A549 (cell line): ENCODE results near the gene FAM3C. TPM values are rescaled to one million over a fixed set of nuclear protein-coding genes. Genes with fewer than 3 reads are reported as not detected.

Source experiments
- ATAC-seq, 2 experiments: fragments of 200-7000 bp in 1 of 2; fragments of >200 bp in 1 of 2; cut with Nextera tagmentation in 1 of 2; cut with Tn5 transposase in 1 of 2; 3 replicates each; pipeline versions ENCODE4 v1.8.0 to v1.9.1; 2018 to 2020; ENCODE audit warnings: mild to moderate bottlenecking in 1 of 2, moderate library complexity in 1 of 2
- CTCF ChIA-PET: fragments of 300-600 bp; sonication (Branson Sonifier 250); formaldehyde crosslinking; extraction: SDS; loops from one replicate; lab custom pipeline; 2021; ENCODE audit warnings: antibody characterized with exemption, inconsistent platforms; lab: Yijun Ruan, JAX
- POLR2A ChIA-PET: fragments of 350-600 bp; formaldehyde crosslinking; extraction: SDS; loops from one replicate; lab custom pipeline; 2021; ENCODE audit warnings: antibody characterized with exemption, inconsistent platforms; lab: Yijun Ruan, JAX
- DNase-seq, 2 experiments: peaks; one replicate each; pipeline versions ENCODE4 v3.0.0 to v3.0.0-alpha.2; 2011 to 2016; ENCODE audit warnings: low read depth in 1 of 2, low spot score in 1 of 2
- FAIRE-seq: peaks from 2 replicates; lab custom pipeline; 2011; peaks lifted over from hg19 to GRCh38; lab: Jason Lieb, UNC
- H3K27ac ChIP-seq, 2 experiments: fragments of >200 bp; sonication (Bioruptor Twin); formaldehyde crosslinking; 3 replicates each; pipeline ENCODE4 v1.5.1; 2016 to 2017
- H3K4me1 ChIP-seq: fragments of >200 bp; sonication (Bioruptor Twin); formaldehyde crosslinking; 3 replicates; pipeline ENCODE4 v1.6.1; 2016
- H3K4me2 ChIP-seq: fragments of >200 bp; sonication (Bioruptor Twin); formaldehyde crosslinking; 3 replicates; pipeline ENCODE4 v1.6.1; 2016
- H3K4me3 ChIP-seq: fragments of >200 bp; sonication (Bioruptor Twin); formaldehyde crosslinking; 3 replicates; pipeline ENCODE4 v1.5.1; 2016
- H3K9me3 ChIP-seq: fragments of >200 bp; sonication (Bioruptor Twin); formaldehyde crosslinking; 3 replicates; pipeline ENCODE4 v1.6.1; 2016
- BCL3 ChIP-seq: fragments of >200 bp; sonication (Bioruptor Twin); formaldehyde crosslinking; IDR thresholded peaks from 3 replicates; pipeline ENCODE4 v1.6.1; 2016
- BHLHE40 ChIP-seq: IDR thresholded peaks from 2 replicates; pipeline ENCODE4 v1.6.1; 2012; ENCODE audit warnings: low read depth, low read length, inconsistent platforms
- CBX2 ChIP-seq: fragments of 200-600 bp; sonication (generic); IDR thresholded peaks from 2 replicates; pipeline ENCODE4 v1.6.1; 2016; ENCODE audit warnings: low read depth, mild to moderate bottlenecking, borderline replicate concordance
- CBX8 ChIP-seq: fragments of 200-600 bp; sonication (generic); IDR thresholded peaks from 2 replicates; pipeline ENCODE4 v1.6.1; 2016
- CEBPB ChIP-seq, 2 experiments: fragments of >200 bp in 1 of 2; sonication (Bioruptor Twin) in 1 of 2; formaldehyde crosslinking in 1 of 2; IDR thresholded peaks; 2 replicates each; pipeline ENCODE4 v1.6.1; 2012 to 2016
- CHD2 ChIP-seq: fragments of 150-350 bp; IDR thresholded peaks from 2 replicates; pipeline ENCODE4 v1.6.1; 2014; ENCODE audit warnings: low read length; ENCODE audit not compliant: partially characterized antibody
- EHF ChIP-seq: fragments of 250-450 bp; sonication (Bioruptor Pico); IDR thresholded peaks from 2 replicates; pipeline ENCODE4 v1.5.0; 2020; ENCODE audit warnings: mild to moderate bottlenecking
- ELK1 ChIP-seq: fragments of 150-350 bp; IDR thresholded peaks from 2 replicates; pipeline ENCODE4 v1.6.1; 2014; ENCODE audit warnings: low read depth, mild to moderate bottlenecking, low read length
- EP300 ChIP-seq, 2 experiments: fragments of >200 bp; sonication (Bioruptor Twin); formaldehyde crosslinking; IDR thresholded peaks; 2 replicates in 1 of 2; 3 replicates in 1 of 2; pipeline ENCODE4 v1.6.1; 2016 to 2017
- HOXB5 ChIP-seq: fragments of 250-450 bp; sonication (Bioruptor Pico); IDR thresholded peaks from 2 replicates; pipeline ENCODE4 v1.5.0; 2020; ENCODE audit warnings: mild to moderate bottlenecking, moderate library complexity
- JUN ChIP-seq, 2 experiments: fragments of >200 bp; sonication (Bioruptor Twin); formaldehyde crosslinking; IDR thresholded peaks; 2 replicates in 1 of 2; 3 replicates in 1 of 2; pipeline ENCODE4 v1.6.1; 2016 to 2017
- JUNB ChIP-seq: fragments of >200 bp; sonication (Bioruptor Twin); formaldehyde crosslinking; IDR thresholded peaks from 2 replicates; pipeline ENCODE4 v1.6.1; 2016
- KDM5A ChIP-seq: fragments of 200-600 bp; sonication (generic); IDR thresholded peaks from 2 replicates; pipeline ENCODE4 v1.6.1; 2016; ENCODE audit warnings: antibody characterized with exemption, mild to moderate bottlenecking
- MAX ChIP-seq: IDR thresholded peaks from 2 replicates; pipeline ENCODE4 v1.6.1; 2012
- MAZ ChIP-seq: fragments of 150-350 bp; IDR thresholded peaks from 2 replicates; pipeline ENCODE4 v1.6.1; 2014; ENCODE audit warnings: antibody characterized with exemption, low read depth, low read length, borderline replicate concordance
- NFE2L2 ChIP-seq: fragments of 150-350 bp; conservative IDR thresholded peaks from 2 replicates; pipeline ENCODE4 v1.6.1; 2014; ENCODE audit warnings: low read length
- POLR2A ChIP-seq: IDR thresholded peaks from 2 replicates; pipeline ENCODE4 v1.6.1; 2012; ENCODE audit warnings: mild to moderate bottlenecking, low read length
- RCOR1 ChIP-seq: fragments of 150-350 bp; IDR thresholded peaks from 2 replicates; pipeline ENCODE4 v1.6.1; 2014; ENCODE audit warnings: antibody characterized with exemption, low read length, low read depth
- RFX5 ChIP-seq: fragments of 450-650 bp; IDR thresholded peaks from 2 replicates; pipeline ENCODE4 v1.7.1; 2014; ENCODE audit warnings: antibody characterized with exemption, mild to moderate bottlenecking, moderate library complexity
- SREBF2 ChIP-seq: fragments of 450-650 bp; IDR thresholded peaks from 2 replicates; pipeline ENCODE4 v1.6.1; 2014; ENCODE audit warnings: mild to moderate bottlenecking, moderate library complexity
- TFCP2L1 ChIP-seq: fragments of 250-450 bp; sonication (Bioruptor Pico); IDR thresholded peaks from 2 replicates; pipeline ENCODE4 v1.5.0; 2021; ENCODE audit warnings: mild to moderate bottlenecking
- TP53 ChIP-seq: fragments of 250-450 bp; sonication (Bioruptor Pico); IDR thresholded peaks from 2 replicates; pipeline ENCODE4 v1.5.0; 2021; ENCODE audit warnings: mild to moderate bottlenecking, moderate library complexity
- ZNF302 ChIP-seq: fragments of 250-450 bp; sonication (Bioruptor Pico); IDR thresholded peaks from 2 replicates; pipeline ENCODE4 v1.9.0; 2021; ENCODE audit warnings: inconsistent platforms, mild to moderate bottlenecking, moderate library complexity
- WGBS: methylation state at CpG from one replicate; pipeline ENCODE4 v1.1.6; 2017; ENCODE audit errors: missing lambda C conversion rate; 5-methylcytosine and 5-hydroxymethylcytosine counted together
- polyA plus RNA-seq, 4 experiments: library from polyadenylated mRNA; depleted of rRNA in 3 of 4; stranded (reverse); fragments of >200 nt; fragmentation: RNase III in 1 of 4; extraction: RNeasy Plus Mini Kit Qiagen cat#74134 plus additional on column Dnase treatment in 1 of 4; gene quantifications; 2 replicates in 3 of 4; 3 replicates in 1 of 4; pipeline ENCODE4 v1.2.3, GENCODE V29; 2011 to 2017
- TF ChIP-seq, protein P1 (sequence below): fragments of 250-450 bp; sonication (Bioruptor Pico); IDR thresholded peaks from 2 replicates; pipeline ENCODE4 v1.5.0; 2021; ENCODE audit warnings: mild to moderate bottlenecking, moderate library complexity, borderline replicate concordance
- TF ChIP-seq, protein P2 (sequence below): IDR thresholded peaks from 2 replicates; pipeline ENCODE4 v1.6.1; 2012
- TF ChIP-seq, protein P3 (sequence below): fragments of 200-600 bp; sonication (generic); IDR thresholded peaks from 2 replicates; pipeline ENCODE4 v1.6.1; 2016; ENCODE audit warnings: antibody characterized with exemption, mild to moderate bottlenecking, moderate library complexity

Gene FAM3C
- polyA plus RNA-seq, 2 of the 4 experiments (the other 2 are of a cell fraction) = 29.4 to 46.4 TPM

- no peak for FAIRE-seq
- TF ChIP-seq SREBF2 (no peak), MAZ (no peak), JUNB (no peak), ZNF302 (no peak), BHLHE40 (no peak), NFE2L2 (no peak), HOXB5 (CRISPR knock-in tag) (no peak), RCOR1 (no peak), EHF (CRISPR knock-in tag) (no peak), TFCP2L1 (no peak), MAX (no peak), TP53 (CRISPR knock-in tag) (no peak), JUN (IDR thresholded peaks at IDR 0.05) (no peak), POLR2A (no peak)
- TF ChIP-seq, protein P1, sequence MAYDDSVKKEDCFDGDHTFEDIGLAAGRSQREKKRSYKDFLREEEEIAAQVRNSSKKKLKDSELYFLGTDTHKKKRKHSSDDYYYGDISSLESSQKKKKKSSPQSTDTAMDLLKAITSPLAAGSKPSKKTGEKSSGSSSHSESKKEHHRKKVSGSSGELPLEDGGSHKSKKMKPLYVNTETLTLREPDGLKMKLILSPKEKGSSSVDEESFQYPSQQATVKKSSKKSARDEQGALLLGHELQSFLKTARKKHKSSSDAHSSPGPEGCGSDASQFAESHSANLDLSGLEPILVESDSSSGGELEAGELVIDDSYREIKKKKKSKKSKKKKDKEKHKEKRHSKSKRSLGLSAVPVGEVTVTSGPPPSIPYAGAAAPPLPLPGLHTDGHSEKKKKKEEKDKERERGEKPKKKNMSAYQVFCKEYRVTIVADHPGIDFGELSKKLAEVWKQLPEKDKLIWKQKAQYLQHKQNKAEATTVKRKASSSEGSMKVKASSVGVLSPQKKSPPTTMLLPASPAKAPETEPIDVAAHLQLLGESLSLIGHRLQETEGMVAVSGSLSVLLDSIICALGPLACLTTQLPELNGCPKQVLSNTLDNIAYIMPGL (CRISPR knock-in tag) = no peak
- CTCF ChIA-PET = interaction anchor here (1.1 to 1.7 kb wide), 2 partner anchors 18 to 19 kb away, joined by 3 read pairs; partner anchors contain the start of gene FAM3C
Observed at GRCh38 chr7:121414436-121414835, 18.3 kb upstream of the FAM3C start.

GRCh38 chr7:121411597-121411979, 15.5 kb upstream of the FAM3C start:
- ATAC-seq (no peak), FAIRE-seq (no peak), DNase-seq (no peak)
- ChIA-PET CTCF (interaction anchor here (0.6 to 2.5 kb wide), 3 partner anchors 15 to 389 kb away, joined by 3 to 7 read pairs (median 3); partner anchors contain the start of gene FAM3C), POLR2A (no interaction called here)
- no peak overlapping the region for H3K27ac ChIP-seq
- TF ChIP-seq SREBF2 (no peak), EP300 (IDR thresholded peaks at IDR 0.05) (no peak), CEBPB (IDR thresholded peaks at IDR 0.05) (no peak), CBX2 (no peak), MAZ (no peak), ZNF302 (no peak), CHD2 (no peak), RCOR1 (no peak), ELK1 (no peak), KDM5A (no peak), BCL3 (no peak), BHLHE40 (no peak), CBX8 (no peak), RFX5 (no peak), HOXB5 (CRISPR knock-in tag) (no peak), EHF (CRISPR knock-in tag) (no peak)
- TF ChIP-seq, protein P2, sequence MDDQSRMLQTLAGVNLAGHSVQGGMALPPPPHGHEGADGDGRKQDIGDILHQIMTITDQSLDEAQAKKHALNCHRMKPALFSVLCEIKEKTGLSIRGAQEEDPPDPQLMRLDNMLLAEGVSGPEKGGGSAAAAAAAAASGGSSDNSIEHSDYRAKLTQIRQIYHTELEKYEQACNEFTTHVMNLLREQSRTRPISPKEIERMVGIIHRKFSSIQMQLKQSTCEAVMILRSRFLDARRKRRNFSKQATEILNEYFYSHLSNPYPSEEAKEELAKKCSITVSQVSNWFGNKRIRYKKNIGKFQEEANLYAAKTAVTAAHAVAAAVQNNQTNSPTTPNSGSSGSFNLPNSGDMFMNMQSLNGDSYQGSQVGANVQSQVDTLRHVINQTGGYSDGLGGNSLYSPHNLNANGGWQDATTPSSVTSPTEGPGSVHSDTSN = no peak
- TF ChIP-seq, protein P3, sequence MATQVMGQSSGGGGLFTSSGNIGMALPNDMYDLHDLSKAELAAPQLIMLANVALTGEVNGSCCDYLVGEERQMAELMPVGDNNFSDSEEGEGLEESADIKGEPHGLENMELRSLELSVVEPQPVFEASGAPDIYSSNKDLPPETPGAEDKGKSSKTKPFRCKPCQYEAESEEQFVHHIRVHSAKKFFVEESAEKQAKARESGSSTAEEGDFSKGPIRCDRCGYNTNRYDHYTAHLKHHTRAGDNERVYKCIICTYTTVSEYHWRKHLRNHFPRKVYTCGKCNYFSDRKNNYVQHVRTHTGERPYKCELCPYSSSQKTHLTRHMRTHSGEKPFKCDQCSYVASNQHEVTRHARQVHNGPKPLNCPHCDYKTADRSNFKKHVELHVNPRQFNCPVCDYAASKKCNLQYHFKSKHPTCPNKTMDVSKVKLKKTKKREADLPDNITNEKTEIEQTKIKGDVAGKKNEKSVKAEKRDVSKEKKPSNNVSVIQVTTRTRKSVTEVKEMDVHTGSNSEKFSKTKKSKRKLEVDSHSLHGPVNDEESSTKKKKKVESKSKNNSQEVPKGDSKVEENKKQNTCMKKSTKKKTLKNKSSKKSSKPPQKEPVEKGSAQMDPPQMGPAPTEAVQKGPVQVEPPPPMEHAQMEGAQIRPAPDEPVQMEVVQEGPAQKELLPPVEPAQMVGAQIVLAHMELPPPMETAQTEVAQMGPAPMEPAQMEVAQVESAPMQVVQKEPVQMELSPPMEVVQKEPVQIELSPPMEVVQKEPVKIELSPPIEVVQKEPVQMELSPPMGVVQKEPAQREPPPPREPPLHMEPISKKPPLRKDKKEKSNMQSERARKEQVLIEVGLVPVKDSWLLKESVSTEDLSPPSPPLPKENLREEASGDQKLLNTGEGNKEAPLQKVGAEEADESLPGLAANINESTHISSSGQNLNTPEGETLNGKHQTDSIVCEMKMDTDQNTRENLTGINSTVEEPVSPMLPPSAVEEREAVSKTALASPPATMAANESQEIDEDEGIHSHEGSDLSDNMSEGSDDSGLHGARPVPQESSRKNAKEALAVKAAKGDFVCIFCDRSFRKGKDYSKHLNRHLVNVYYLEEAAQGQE = no peak
- H3K4me3 ChIP-seq = no peak overlapping the region
- no peaks in the 10 kb centered on the region for H3K9me3 ChIP-seq
- H3K4me2 ChIP-seq = no peak overlapping the region
- H3K4me1 ChIP-seq = no peaks in the 10 kb centered on the region
- WGBS = 19% methylated on average over 3 of the region's 3 CpGs

More at GRCh38 chr7:121414436-121414835, 18.3 kb upstream of the FAM3C start:
- H3K4me2 ChIP-seq = no peak overlapping the region
- H3K4me3 ChIP-seq = no peak overlapping the region
- 62% methylated on average over 1 of the region's 1 CpG for WGBS
- ATAC-seq = no peak
- POLR2A ChIA-PET = no interaction called here
- no peak for DNase-seq
- no peaks in the 10 kb centered on the region for H3K4me1 ChIP-seq
- H3K9me3 ChIP-seq = no peaks in the 10 kb centered on the region
- H3K27ac ChIP-seq = no peak overlapping the region
